DND-41 (cell line): ENCODE measurements around the gene KCNN1.
A peak's percentile ranks its signal among the peaks of the same experiment; 100 is the strongest.

Experiments used
- ATAC-seq: fragments of 200-7000 bp; cut with Tn5 transposase; 3 replicates; pipeline ENCODE4 v1.9.1; 2021; ENCODE audit warnings: low read depth; ENCODE audit not compliant: insufficient read depth
- DNase-seq: peaks from one replicate; pipeline ENCODE4 v3.0.0-alpha.2; 2020
- H2AFZ ChIP-seq: 2 replicates; pipeline ENCODE4 v1.6.0; 2012; ENCODE audit warnings: low read depth, low read length
- H3K27ac ChIP-seq: 2 replicates; pipeline ENCODE4 v1.5.1; 2012; ENCODE audit warnings: low read length, inconsistent platforms
- H3K27me3 ChIP-seq: fragments of 200-600 bp; sonication (generic); 2 replicates; pipeline ENCODE4 v1.6.0; 2012; ENCODE audit warnings: low read length, mild to moderate bottlenecking, inconsistent platforms; ENCODE audit not compliant: insufficient read depth, poor library complexity
- H3K36me3 ChIP-seq: 2 replicates; pipeline ENCODE4 v1.5.1; 2012; ENCODE audit warnings: low read length, inconsistent platforms; ENCODE audit not compliant: insufficient read depth
- H3K4me1 ChIP-seq: 2 replicates; pipeline ENCODE4 v1.5.1; 2012; ENCODE audit warnings: mild to moderate bottlenecking, low read length; ENCODE audit not compliant: insufficient read depth
- H3K4me2 ChIP-seq: 2 replicates; pipeline ENCODE4 v1.6.0; 2012; ENCODE audit warnings: mild to moderate bottlenecking, moderate library complexity, low read length, inconsistent platforms; ENCODE audit not compliant: insufficient read depth
- H3K4me3 ChIP-seq, 2 experiments: fragments of 200-600 bp in 1 of 2; shearing (Covaris generic) in 1 of 2; 2 replicates each; pipeline ENCODE4 v1.5.1; 2012 to 2016; ENCODE audit warnings: inconsistent platforms in 2 of 2, low read length in 2 of 2, mild to moderate bottlenecking in 2 of 2, low read depth in 1 of 2, moderate library complexity in 1 of 2
- H3K79me2 ChIP-seq: 2 replicates; pipeline ENCODE4 v1.6.0; 2012; ENCODE audit warnings: low read length, inconsistent platforms; ENCODE audit not compliant: insufficient read depth
- H3K9ac ChIP-seq: 2 replicates; pipeline ENCODE4 v1.6.0; 2012; ENCODE audit warnings: low read depth, mild to moderate bottlenecking, inconsistent platforms, low read length, moderate library complexity
- H3K9me3 ChIP-seq: 2 replicates; pipeline ENCODE4 v1.5.1; 2012; ENCODE audit warnings: low read length, moderate library complexity, mild to moderate bottlenecking, inconsistent platforms; ENCODE audit not compliant: insufficient read depth, severe bottlenecking
- H4K20me1 ChIP-seq: 2 replicates; pipeline ENCODE4 v1.6.0; 2012; ENCODE audit warnings: low read length; ENCODE audit not compliant: insufficient read depth
- EZH2 ChIP-seq: IDR thresholded peaks from 3 replicates; pipeline ENCODE4 v1.6.1; 2012; ENCODE audit warnings: borderline replicate concordance, low read depth, mild to moderate bottlenecking, moderate library complexity, low read length, inconsistent platforms; ENCODE audit not compliant: severe bottlenecking
- TF ChIP-seq, protein P1 (sequence below): IDR thresholded peaks from 2 replicates; pipeline ENCODE4 v1.5.1; 2012; ENCODE audit warnings: borderline replicate concordance, low read length, moderate library complexity, mild to moderate bottlenecking; ENCODE audit not compliant: poor library complexity, severe bottlenecking; ENCODE audit errors: extremely low read depth

Gene KCNN1

DNA sequence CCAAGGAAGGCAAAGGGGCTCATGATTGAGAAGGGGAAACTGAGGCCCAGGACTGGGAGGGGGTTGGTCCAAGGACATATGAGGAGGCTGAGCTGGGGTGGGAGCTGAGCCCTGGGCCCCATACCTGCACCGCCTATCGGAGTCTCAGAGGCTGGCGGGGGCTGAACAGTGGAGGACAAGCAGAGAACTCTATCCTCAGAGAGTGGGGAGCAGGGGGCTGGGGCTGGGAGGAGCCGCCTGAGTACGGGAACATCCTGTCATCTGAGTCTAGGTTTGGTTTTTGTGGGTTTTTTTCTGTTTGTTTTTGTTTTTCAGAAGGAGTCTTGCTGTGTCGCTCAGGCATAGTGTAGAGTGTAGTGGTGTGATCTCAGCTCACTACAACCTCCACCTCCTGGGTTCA is 47.3 kb downstream of the KCNN1 start:
- H4K20me1 ChIP-seq = no peaks in the 10 kb centered on the region
- H3K9me3 ChIP-seq = no peaks in the 10 kb centered on the region
- H3K79me2 ChIP-seq = 0 out of 2 replicates have a peak, but pooled peaks cover 4% of the 10 kb centered on the region
- H3K36me3 ChIP-seq = peaks cover 42% of the 10 kb centered on the region
- TF ChIP-seq, protein P1, sequence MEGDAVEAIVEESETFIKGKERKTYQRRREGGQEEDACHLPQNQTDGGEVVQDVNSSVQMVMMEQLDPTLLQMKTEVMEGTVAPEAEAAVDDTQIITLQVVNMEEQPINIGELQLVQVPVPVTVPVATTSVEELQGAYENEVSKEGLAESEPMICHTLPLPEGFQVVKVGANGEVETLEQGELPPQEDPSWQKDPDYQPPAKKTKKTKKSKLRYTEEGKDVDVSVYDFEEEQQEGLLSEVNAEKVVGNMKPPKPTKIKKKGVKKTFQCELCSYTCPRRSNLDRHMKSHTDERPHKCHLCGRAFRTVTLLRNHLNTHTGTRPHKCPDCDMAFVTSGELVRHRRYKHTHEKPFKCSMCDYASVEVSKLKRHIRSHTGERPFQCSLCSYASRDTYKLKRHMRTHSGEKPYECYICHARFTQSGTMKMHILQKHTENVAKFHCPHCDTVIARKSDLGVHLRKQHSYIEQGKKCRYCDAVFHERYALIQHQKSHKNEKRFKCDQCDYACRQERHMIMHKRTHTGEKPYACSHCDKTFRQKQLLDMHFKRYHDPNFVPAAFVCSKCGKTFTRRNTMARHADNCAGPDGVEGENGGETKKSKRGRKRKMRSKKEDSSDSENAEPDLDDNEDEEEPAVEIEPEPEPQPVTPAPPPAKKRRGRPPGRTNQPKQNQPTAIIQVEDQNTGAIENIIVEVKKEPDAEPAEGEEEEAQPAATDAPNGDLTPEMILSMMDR = no peak
- TF ChIP-seq EZH2 = no peak
- no peak overlapping the region for H3K4me3 ChIP-seq
- no peaks in the 10 kb centered on the region for H3K27me3 ChIP-seq
- peaks cover 36% of the 10 kb centered on the region for H3K4me1 ChIP-seq
- peak overlapping the region; percentile 17 for H3K9ac ChIP-seq
- H2AFZ ChIP-seq = no peak overlapping the region
- H3K4me2 ChIP-seq = peak overlapping the region; percentile 1; the same call in 1 of the 2 replicates
- ATAC-seq = peak; percentile 69; the same call in 2 of the 3 replicates
- H3K27ac ChIP-seq = peak overlapping the region; percentile 51
- peak; percentile 42 for DNase-seq

DNA sequence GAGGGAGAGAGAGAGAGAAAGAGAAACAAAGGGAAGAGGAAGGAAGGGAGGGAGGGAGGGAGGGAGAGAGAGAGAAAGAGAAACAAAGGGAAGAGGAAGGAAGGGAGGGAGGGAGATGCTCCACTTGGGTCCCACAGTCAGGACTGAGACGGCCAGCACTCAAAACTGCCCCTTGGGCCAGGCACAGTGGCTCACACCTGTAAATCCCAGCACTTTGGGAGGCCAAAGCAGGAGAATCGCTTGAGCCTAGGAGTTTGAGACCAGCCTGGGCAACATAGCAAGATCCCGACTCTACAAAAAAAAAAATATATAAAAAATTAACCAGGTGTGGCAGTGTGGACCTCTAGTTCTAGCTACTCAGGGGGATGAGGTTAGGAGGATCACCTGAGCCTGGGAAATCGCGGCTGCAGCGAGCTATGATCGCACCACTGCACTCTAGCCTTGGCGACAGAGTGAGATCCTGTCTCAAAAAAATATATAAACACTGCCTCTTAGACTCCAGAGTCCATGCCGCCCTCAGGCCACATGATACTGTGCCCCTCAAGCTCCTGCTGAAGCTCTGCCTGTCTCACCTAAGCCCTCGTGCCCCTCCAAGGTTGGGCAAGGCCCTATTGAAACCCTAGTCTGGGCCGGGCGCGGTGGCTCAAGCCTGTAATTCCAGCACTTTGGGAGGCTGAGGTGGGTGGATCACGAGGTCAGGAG is 49.5 kb downstream of the KCNN1 start:
- DNase-seq (no peak), ATAC-seq (no peak; the same call in 2 of the 3 replicates)
- Histone ChIP-seq H3K79me2 (no peaks in the 10 kb centered on the region), H4K20me1 (no peaks in the 10 kb centered on the region), H3K36me3 (peaks cover 21% of the 10 kb centered on the region), H2AFZ (no peak overlapping the region), H3K4me2 (no peak overlapping the region), H3K9ac (no peak overlapping the region), H3K4me1 (peaks cover 38% of the 10 kb centered on the region), H3K27ac (no peak overlapping the region), H3K9me3 (no peaks in the 10 kb centered on the region), H3K27me3 (no peaks in the 10 kb centered on the region), H3K4me3 (no peak overlapping the region)
- no peak for TF ChIP-seq EZH2
- TF ChIP-seq, protein P1 = no peak

DNA sequence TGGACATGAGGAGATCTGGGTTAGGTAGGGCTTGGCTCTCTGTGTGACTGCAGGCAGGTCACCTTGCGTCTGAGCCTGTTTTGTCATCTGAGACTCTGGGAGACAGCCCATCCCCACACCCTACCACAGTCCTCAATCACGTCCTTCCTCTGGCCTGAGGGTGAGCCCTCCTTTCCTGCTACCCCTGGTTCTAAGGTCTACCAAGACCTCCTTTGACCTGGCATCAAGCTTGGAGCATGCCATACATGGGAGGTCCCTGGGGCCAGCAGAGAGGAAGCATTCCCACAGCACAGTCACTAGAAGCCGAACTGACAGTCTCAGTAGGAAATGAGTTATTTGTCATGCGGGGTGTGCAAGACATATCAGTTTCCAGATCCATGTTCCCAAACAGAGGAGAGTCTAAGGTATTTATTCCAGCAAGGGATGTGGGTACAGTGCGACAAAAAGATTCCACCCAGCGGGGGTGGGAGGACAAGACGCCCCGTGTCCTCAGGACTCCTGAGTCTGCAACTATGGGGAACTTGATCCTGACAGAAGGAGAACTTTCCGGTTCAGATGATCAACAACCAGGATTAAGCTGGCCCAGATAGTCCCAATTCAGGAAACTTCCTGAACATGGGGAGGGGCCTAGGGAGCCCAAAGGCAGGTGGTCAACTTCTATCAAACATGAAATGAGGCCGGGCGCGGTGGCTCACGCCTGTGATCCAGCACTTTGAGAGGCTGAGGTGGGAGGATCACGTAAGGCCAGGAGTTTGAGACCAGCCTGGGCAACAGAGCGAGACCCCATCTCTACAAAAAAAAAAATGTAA is 50.6 kb downstream of the KCNN1 start:
- H2AFZ ChIP-seq = no peak overlapping the region

More for the DNA sequence above, 50.6 kb downstream of the KCNN1 start:
- Histone ChIP-seq H3K9ac (no peak overlapping the region), H3K4me2 (no peak overlapping the region), H3K79me2 (peaks cover 3% of the 10 kb centered on the region), H4K20me1 (no peaks in the 10 kb centered on the region), H3K4me1 (peaks cover 45% of the 10 kb centered on the region), H3K4me3 (no peak overlapping the region), H3K27me3 (no peaks in the 10 kb centered on the region), H3K36me3 (peaks cover 16% of the 10 kb centered on the region), H3K27ac (peak overlapping the region; percentile 48; the same call in 1 of the 2 replicates), H3K9me3 (no peaks in the 10 kb centered on the region)
- ATAC-seq (no peak), DNase-seq (no peak)
- TF ChIP-seq EZH2 = no peak
- TF ChIP-seq, protein P1 = no peak
